Left lung (tissue), 10 donors: ENCODE results near the gene CDK5. TPM values are rescaled to one million over a fixed set of nuclear protein-coding genes. Genes with fewer than 3 reads are reported as not detected.

Experiments
- ATAC-seq: fragments of 200-7000 bp; cut with Tn5 transposase; one replicate; pipeline ENCODE4 v1.9.1; 2020; ENCODE audit warnings: moderate library complexity
- DNase-seq, 4 donors: peaks; one replicate each; pipeline ENCODE4 v3.0.0-alpha.2; 2013 to 2020
- H3K27ac ChIP-seq, 2 donors: fragments of 200-600 bp; sonication (generic) in 1 of 2; one replicate each; pipeline versions ENCODE4 v1.5.0 to v1.8.0; 2020 to 2021
- H3K27me3 ChIP-seq, 2 donors: fragments of 200-600 bp; sonication (generic) in 1 of 2; one replicate each; pipeline versions ENCODE4 v1.5.0 to v1.8.0; 2020 to 2021
- H3K36me3 ChIP-seq, 2 donors: fragments of 200-600 bp; sonication (generic) in 1 of 2; one replicate each; pipeline versions ENCODE4 v1.5.0 to v1.8.0; 2020 to 2021
- H3K4me1 ChIP-seq, 2 donors: fragments of 200-600 bp; one replicate each; pipeline ENCODE4 v1.8.0; 2021
- H3K4me3 ChIP-seq, 2 donors: fragments of 200-600 bp; sonication (generic) in 1 of 2; one replicate each; pipeline versions ENCODE4 v1.5.0 to v1.8.0; 2020 to 2021; ENCODE audit warnings: mild to moderate bottlenecking in 1 of 2
- H3K9me3 ChIP-seq, 2 donors: fragments of 200-600 bp; sonication (generic) in 1 of 2; one replicate each; pipeline versions ENCODE4 v1.5.0 to v1.8.0; 2020 to 2021
- CTCF ChIP-seq, 2 donors: fragments of 200-600 bp; sonication (generic) in 1 of 2; IDR thresholded peaks; one replicate each; pipeline versions ENCODE4 v1.5.0 to v1.8.0; 2021; ENCODE audit warnings: antibody characterized with exemption in 2 of 2
- intact Hi-C, 2 donors: fragments of 100-400 bp; cut with DNase I; formaldehyde crosslinking; loops; one replicate each; pipeline versions ENCODE4 v1.11.2 to v1.14.2; 2022
- polyA plus RNA-seq, 6 donors: library from polyadenylated mRNA; unstranded; fragments of 120-200 nt; gene quantifications; one replicate each; pipeline ENCODE4 v1.2.1, GENCODE V29; 2013; ENCODE audit not compliant: insufficient read length in 6 of 6
- total RNA-seq, 2 donors: library from RNA; stranded (reverse); fragmentation: NEBNext Ultra II Directional; extraction: Animal tissue kit (Norgen Biotek cat#: 25700); gene quantifications; one replicate each; pipeline ENCODE4 v1.2.1, GENCODE V29; 2021
- donor health status: DM: no; HTN: yes; CAD: no.
- donor health status: DM: no; HTN: no; CAD: no.

Gene CDK5
- total and polyA plus RNA-seq, 8 donors = 13.8 to 17.1 (median 14.7) TPM

DNA sequence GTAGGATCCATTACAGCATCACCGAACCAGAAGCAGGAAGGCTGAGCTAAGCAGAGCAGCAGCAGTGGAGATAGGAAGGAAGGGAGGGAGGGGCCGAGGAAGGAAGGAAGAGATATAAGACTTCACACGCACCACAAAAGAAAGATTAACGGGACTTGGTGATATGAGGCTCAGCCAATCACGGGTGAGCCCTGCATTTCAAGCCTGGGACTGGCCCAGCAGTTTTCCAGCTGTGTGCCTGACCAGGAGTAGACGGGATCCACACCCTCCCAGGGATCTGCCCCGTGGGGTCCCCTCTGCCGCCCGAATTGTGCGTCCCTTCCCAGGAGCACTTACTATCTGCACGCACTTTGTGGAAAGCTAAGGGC is 49.6 kb downstream of the CDK5 start:
- no peak for DNase-seq
- Histone ChIP-seq H3K36me3 (no peaks in the 10 kb centered on the region), H3K27ac (peak overlapping the region in 1 of 2 donors; percentile 7), H3K27me3 (peaks cover 0 to 54% of the 10 kb centered on the region in 2 donors), H3K4me1 (peaks cover 16 to 50% of the 10 kb centered on the region in 2 donors), H3K9me3 (no peaks in the 10 kb centered on the region), H3K4me3 (peak overlapping the region in 1 of 2 donors; percentile 9)
- no peak for TF ChIP-seq CTCF (IDR thresholded peaks at IDR 0.05)
- peak; percentile 1 for ATAC-seq
- intact Hi-C loops = no loop called here

GRCh38 chr7:151007469-151007898 is 50.2 kb downstream of the CDK5 start:
- peak overlapping the region; percentile 7 to 17 for H3K27ac ChIP-seq
- ATAC-seq = no peak
- intact Hi-C loops = no loop called here

DNA sequence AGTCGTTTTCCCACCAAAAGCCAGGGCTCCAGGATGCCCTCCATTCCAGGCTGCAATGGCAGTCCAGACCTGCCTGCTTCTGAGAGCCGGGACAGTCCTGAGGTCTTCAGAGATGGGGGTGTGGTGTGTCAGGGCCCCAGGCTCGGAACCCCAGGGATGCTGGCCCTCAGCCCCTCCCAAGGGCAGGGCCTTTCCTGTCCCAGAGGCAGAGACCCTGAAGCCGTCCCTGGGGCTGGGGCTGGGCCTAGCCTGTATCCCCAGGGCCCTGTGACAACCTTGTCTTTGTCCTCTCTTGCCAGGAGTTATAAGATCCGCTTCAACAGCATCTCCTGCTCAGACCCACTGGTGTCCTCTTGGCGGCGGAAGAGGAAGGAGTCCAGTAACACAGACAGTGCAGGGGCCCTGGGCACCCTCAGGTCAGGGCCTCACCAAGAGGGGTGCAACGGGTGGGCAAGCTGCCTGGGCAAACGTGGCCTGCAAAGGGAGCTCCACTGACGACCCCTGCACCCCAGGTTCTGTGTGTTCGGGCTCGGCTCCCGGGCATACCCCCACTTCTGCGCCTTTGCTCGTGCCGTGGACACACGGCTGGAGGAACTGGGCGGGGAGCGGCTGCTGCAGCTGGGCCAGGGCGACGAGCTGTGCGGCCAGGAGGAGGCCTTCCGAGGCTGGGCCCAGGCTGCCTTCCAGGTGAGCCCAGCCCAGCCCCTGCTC is 51.0 kb downstream of the CDK5 start:
- DNase-seq = no peak
- no peaks in the 10 kb centered on the region for H3K36me3 ChIP-seq
- ATAC-seq = no peak
- H3K27me3 ChIP-seq = peaks cover 0 to 40% of the 10 kb centered on the region in 2 donors
- H3K4me3 ChIP-seq = no peak overlapping the region
- peaks cover 16 to 40% of the 10 kb centered on the region in 2 donors for H3K4me1 ChIP-seq
- H3K9me3 ChIP-seq = no peaks in the 10 kb centered on the region
- peak overlapping the region in 1 of 2 donors; percentile 7 for H3K27ac ChIP-seq
- intact Hi-C loops = no loop called here
- TF ChIP-seq CTCF (IDR thresholded peaks at IDR 0.05) = no peak

More at GRCh38 chr7:151007469-151007898, 50.2 kb downstream of the CDK5 start:
- peak in 1 of 4 donors; percentile 55 for DNase-seq
- Histone ChIP-seq H3K36me3 (no peaks in the 10 kb centered on the region), H3K4me1 (peaks cover 16 to 44% of the 10 kb centered on the region in 2 donors), H3K4me3 (no peak overlapping the region), H3K9me3 (no peaks in the 10 kb centered on the region), H3K27me3 (peaks cover 0 to 47% of the 10 kb centered on the region in 2 donors)
- TF ChIP-seq CTCF (IDR thresholded peaks at IDR 0.05) = no peak

GRCh38 chr7:151005566-151005965 is 52.1 kb downstream of the CDK5 start:
- Histone ChIP-seq H3K27me3 (peaks cover 0 to 29% of the 10 kb centered on the region in 2 donors), H3K4me3 (no peak overlapping the region), H3K4me1 (peaks cover 10 to 32% of the 10 kb centered on the region in 2 donors), H3K9me3 (no peaks in the 10 kb centered on the region), H3K36me3 (peaks cover 0 to 5% of the 10 kb centered on the region in 2 donors), H3K27ac (no peak overlapping the region)
- DNase-seq = no peak
- ATAC-seq = no peak
- intact Hi-C loops = no loop called here
- no peak for TF ChIP-seq CTCF (IDR thresholded peaks at IDR 0.05)

Other genes starting within 250 kb of the CDK5 start
- gene AOC1, start 205.4 kb downstream of the CDK5 start, total RNA-seq = under 1 TPM; 0.34 to 0.70 TPM
- gene AOC1, start 205.4 kb downstream of the CDK5 start, polyA plus RNA-seq = 1 to 10 TPM in 2 of 6 donors, under 1 TPM in 4; 0.47 to 1.2 (median 0.69) TPM
- 1 to 10 TPM in 1 of 2 donors, under 1 TPM in 1; 0.82 to 1.3 TPM for gene KCNH2, start 79.6 kb downstream of the CDK5 start, total RNA-seq
- 1 to 10 TPM; 2.8 to 5.3 (median 4.3) TPM for gene KCNH2, start 79.6 kb downstream of the CDK5 start, polyA plus RNA-seq
- gene NOS3, start 66.9 kb downstream of the CDK5 start, total RNA-seq = 10 to 100 TPM; 12.1 to 21.8 TPM
- 10 to 100 TPM in 2 of 6 donors, 1 to 10 TPM in 4; 7.5 to 11.3 (median 9.7) TPM for gene NOS3, start 66.9 kb downstream of the CDK5 start, polyA plus RNA-seq
- under 1 TPM; 0.68 to 0.70 TPM for gene ATG9B, start 33.4 kb downstream of the CDK5 start, total RNA-seq
- 1 to 10 TPM; 3.4 to 7.1 (median 3.8) TPM for gene ATG9B, start 33.4 kb downstream of the CDK5 start, polyA plus RNA-seq
- 10 to 100 TPM; 47.5 to 52.1 TPM for gene ABCB8, start 29.4 kb downstream of the CDK5 start, total RNA-seq
- gene ABCB8, start 29.4 kb downstream of the CDK5 start, polyA plus RNA-seq = 10 to 100 TPM; 20.5 to 32.8 (median 22.4) TPM
- gene ASIC3, start 9.4 kb downstream of the CDK5 start, total RNA-seq = 1 to 10 TPM; 2.7 to 3.5 TPM
- gene ASIC3, start 9.4 kb downstream of the CDK5 start, polyA plus RNA-seq = 1 to 10 TPM; 2.3 to 6.0 (median 3.4) TPM
- gene SLC4A2, start 1.7 kb upstream of the CDK5 start, total RNA-seq = 100 to 1,000 TPM; 191 to 205 TPM
- 100 to 1,000 TPM in 3 of 6 donors, 10 to 100 TPM in 3; 81.7 to 134 (median 100) TPM for gene SLC4A2, start 1.7 kb upstream of the CDK5 start, polyA plus RNA-seq
- gene FASTK, start 22.9 kb upstream of the CDK5 start, total RNA-seq = 10 to 100 TPM; 63.5 to 65.7 TPM
- 10 to 100 TPM; 38.2 to 60.7 (median 48.3) TPM for gene FASTK, start 22.9 kb upstream of the CDK5 start, polyA plus RNA-seq
- gene TMUB1, start 25.6 kb upstream of the CDK5 start, total RNA-seq = 10 to 100 TPM; 39.6 to 49.1 TPM
- gene TMUB1, start 25.6 kb upstream of the CDK5 start, polyA plus RNA-seq = 10 to 100 TPM; 21.2 to 30.9 (median 23.0) TPM
- 100 to 1,000 TPM; 161 to 167 TPM for gene AGAP3, start 28.6 kb upstream of the CDK5 start, total RNA-seq
- gene AGAP3, start 28.6 kb upstream of the CDK5 start, polyA plus RNA-seq = 100 to 1,000 TPM in 2 of 6 donors, 10 to 100 TPM in 4; 83.3 to 103 (median 98.7) TPM
- gene GBX1, start 109.8 kb upstream of the CDK5 start, total RNA-seq = not detected
- gene GBX1, start 109.8 kb upstream of the CDK5 start, polyA plus RNA-seq = under 1 TPM in 3 of 6 donors, not detected in 3; 0.24 to 0.42 (median 0.28) TPM
- not detected for gene ASB10, start 129.4 kb upstream of the CDK5 start, total RNA-seq
- not detected for gene ASB10, start 129.4 kb upstream of the CDK5 start, polyA plus RNA-seq
- gene H2BK1, start 152.6 kb upstream of the CDK5 start, total RNA-seq = not detected
- gene H2BK1, start 152.6 kb upstream of the CDK5 start, polyA plus RNA-seq = not detected
- 10 to 100 TPM; 27.1 to 40.6 TPM for gene ABCF2, start 169.3 kb upstream of the CDK5 start, total RNA-seq
- gene ABCF2, start 169.3 kb upstream of the CDK5 start, polyA plus RNA-seq = 10 to 100 TPM; 20.3 to 31.6 (median 24.1) TPM
- gene CHPF2, start 174.6 kb upstream of the CDK5 start, total RNA-seq = 10 to 100 TPM; 44.0 to 53.8 TPM
- 10 to 100 TPM; 18.1 to 30.9 (median 21.5) TPM for gene CHPF2, start 174.6 kb upstream of the CDK5 start, polyA plus RNA-seq
- gene SMARCD3, start 190.8 kb upstream of the CDK5 start, total RNA-seq = 10 to 100 TPM; 45.5 to 49.4 TPM
- 100 to 1,000 TPM in 4 of 6 donors, 10 to 100 TPM in 2; 86.2 to 130 (median 107) TPM for gene SMARCD3, start 190.8 kb upstream of the CDK5 start, polyA plus RNA-seq